Measurements from ENCODE around the gene UAP1.

Gene UAP1

GRCh38 chr1:162621256-162621655 lies 59.7 kb downstream of the UAP1 start:
- DNase-seq = no peak

- DNase-seq = no peak
Observed at GRCh38 chr1:162625679-162626078, 64.2 kb downstream of the UAP1 start.

- DNase-seq = no peak
Observed at GRCh38 chr1:162626094-162626493, 64.6 kb downstream of the UAP1 start.

- no peak for DNase-seq
Observed at GRCh38 chr1:162626761-162627160, 65.2 kb downstream of the UAP1 start.

GRCh38 chr1:162627662-162628296 lies 66.3 kb downstream of the UAP1 start:
- no peak for DNase-seq

GRCh38 chr1:162629077-162629627 lies 67.6 kb downstream of the UAP1 start:
- DNase-seq = no peak

- DNase-seq = no peak
Observed at GRCh38 chr1:162629651-162630050, 68.1 kb downstream of the UAP1 start.

- DNase-seq = no peak
Observed at GRCh38 chr1:162631546-162632191, 70.1 kb downstream of the UAP1 start.

- no peak for DNase-seq
Observed at GRCh38 chr1:162632217-162632666, 70.7 kb downstream of the UAP1 start, which contains the start of gene DDR2. Gene DDR2 (plus strand): TSS chr1:162632464. CDS start chr1:162719064, 86,600 bp downstream.

GRCh38 chr1:162632698-162633080 lies 71.2 kb downstream of the UAP1 start:
- no peak for DNase-seq

GRCh38 chr1:162633081-162633762 lies 71.7 kb downstream of the UAP1 start:
- DNase-seq = no peak

- no peak for DNase-seq
Observed at GRCh38 chr1:162635418-162635817, 73.9 kb downstream of the UAP1 start.

GRCh38 chr1:162639718-162640117 lies 78.2 kb downstream of the UAP1 start:
- DNase-seq = no peak

GRCh38 chr1:162641114-162641513 lies 79.6 kb downstream of the UAP1 start:
- no peak for DNase-seq

GRCh38 chr1:162644986-162645314 lies 83.4 kb downstream of the UAP1 start:
- no peak for DNase-seq

GRCh38 chr1:162645666-162646065 lies 84.1 kb downstream of the UAP1 start:
- no peak for DNase-seq

GRCh38 chr1:162649583-162649982 lies 88.1 kb downstream of the UAP1 start:
- no peak for DNase-seq

Measured in activated CD8-positive, alpha-beta memory T cell treated with anti-CD3 and anti-CD28 coated beads, Interleukin-2, amount 50 U/mL, for 48 hours (primary cell).